Forelimb muscle (tissue), 1 donor: ENCODE measurements around the gene SLC51B. TPM values are rescaled to one million over a fixed set of nuclear protein-coding genes. Genes with fewer than 3 reads are reported as not detected.
A peak's percentile ranks its signal among the peaks of the same experiment; 100 is the strongest.
"Not testable (repeated sequence)": the region's sequence is repeated elsewhere in the genome, so short reads cannot be mapped to it uniquely, and the experiment has no call there.

Experiments used
- DNase-seq: peaks from one replicate; pipeline ENCODE4 v3.0.0-alpha.2; 2013; ENCODE audit warnings: low read depth
- polyA plus RNA-seq: library from polyadenylated mRNA; unstranded; fragments of 120-200 nt; gene quantifications from one replicate; pipeline ENCODE4 v1.2.1, GENCODE V29; 2013; ENCODE audit not compliant: insufficient read length

Gene SLC51B
- 1.3 TPM for polyA plus RNA-seq

- no peak for DNase-seq
These were observed at the start of gene SLC51B for GRCh38 chr15:65044724-65045481. SLC51B (plus strand) TSS chr15:65045387; CDS start chr15:65050005, 4,618 bp downstream.

- no peak for DNase-seq
These were observed 48.1 kb upstream of the SLC51B start for GRCh38 chr15:64997066-64997465.

DNA sequence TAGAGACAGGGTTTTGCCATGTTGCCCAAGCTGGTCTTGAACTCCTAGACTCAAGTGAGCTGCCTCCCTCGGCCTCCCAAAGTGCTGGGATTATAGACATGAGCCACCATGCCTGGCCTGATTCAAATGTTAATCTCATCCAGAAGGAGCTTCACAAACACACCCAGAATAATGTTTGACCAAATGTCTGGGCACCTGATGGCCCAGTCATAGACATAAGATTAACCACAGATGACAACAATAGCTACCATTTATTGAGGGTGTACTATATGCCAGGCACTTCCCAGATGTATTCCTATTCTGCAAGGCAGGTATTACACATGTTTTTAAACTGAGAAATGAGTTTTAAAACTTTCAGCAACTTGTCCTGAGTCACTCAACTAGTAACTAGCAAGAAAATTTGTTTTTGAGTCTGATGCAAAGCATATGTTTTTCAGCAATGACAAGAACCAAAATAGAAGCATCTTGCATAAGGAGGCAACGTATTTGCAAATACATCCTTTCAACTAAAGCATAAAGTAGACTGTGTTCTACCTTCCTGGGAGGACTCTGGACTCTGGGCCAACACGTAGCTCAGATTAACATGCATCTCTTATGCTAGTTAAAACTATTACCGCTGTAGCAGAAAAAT is 47.3 kb upstream of the SLC51B start:
- DNase-seq, result no peak

DNA sequence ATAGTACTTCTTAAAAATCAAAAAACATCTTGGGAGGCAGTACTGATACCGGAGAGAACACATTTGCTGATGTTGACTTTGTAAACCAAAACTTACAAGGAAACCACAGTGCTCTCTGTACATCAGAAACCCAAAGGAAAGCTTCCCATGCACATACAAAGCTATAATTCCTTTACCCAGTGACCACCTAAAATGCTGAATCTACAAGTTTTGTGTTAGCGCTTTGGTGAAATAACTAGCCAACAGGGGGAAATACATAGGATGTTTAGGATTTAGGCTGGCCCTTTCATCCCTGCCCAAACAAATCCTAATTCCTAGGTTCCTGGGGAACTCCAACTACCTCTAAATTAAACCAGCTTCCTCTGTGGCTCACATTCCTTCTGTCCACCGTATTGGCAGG is 40.2 kb upstream of the SLC51B start:
- DNase-seq, result no peak

DNA sequence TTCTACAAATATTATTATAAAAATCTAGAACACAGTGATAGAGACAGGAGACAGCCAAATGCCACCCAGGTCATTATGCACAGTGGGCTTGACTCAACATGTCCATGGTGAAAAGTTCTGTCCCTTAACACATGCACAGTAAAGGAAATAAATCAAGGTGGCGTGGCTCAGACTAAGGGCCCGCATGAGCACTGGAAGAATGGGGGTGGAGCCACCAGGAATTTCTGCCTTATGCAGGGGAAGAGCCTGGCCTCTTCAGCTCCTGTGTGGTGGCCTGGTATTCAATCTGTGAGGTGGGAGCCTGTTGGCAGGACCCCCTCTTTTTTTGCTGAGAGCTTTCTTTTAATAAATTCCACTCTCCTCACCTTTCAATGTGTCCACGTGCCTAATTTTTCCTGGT is 38.3 kb upstream of the SLC51B start:
- no peak for DNase-seq

DNA sequence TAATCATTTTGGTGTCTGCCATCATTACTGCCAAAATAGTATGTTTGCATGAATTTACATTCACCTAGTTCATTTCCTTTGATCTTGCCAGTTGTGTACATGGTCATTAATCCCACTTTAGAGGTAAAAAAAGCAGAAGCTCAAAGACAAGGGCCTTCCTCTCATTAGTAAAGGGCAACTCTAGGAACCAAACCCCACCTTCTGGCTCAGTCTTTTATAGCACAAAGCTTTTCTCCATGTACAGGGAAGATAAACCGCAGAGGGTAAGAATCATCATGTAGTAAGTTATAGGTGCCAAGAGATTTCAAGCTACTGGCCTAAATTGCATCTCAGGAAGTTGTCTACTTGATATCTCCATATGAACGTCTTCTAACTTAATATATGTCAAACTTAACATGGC is 36.2 kb upstream of the SLC51B start:
- DNase-seq, result no peak

DNA sequence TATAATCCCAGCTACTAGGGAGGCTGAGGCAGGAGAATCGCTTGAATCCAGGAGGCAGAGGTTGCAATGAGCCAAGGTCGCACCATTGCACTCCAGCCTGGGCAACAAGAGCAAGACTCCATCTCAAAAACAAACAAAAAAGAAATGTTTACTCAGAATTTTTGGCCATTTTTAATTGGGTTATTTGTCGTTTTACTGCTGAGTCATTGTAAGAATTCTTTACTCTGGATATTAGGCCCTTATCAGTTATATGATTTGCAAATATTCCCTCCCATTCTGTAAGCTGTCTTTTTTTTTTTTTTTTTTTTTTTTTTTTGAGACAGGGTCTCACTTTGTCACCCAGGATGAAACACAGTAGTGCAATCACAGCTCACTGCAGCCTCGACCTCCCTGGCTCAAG is 34.0 kb upstream of the SLC51B start:
- DNase-seq, result not testable (repeated sequence)

DNA sequence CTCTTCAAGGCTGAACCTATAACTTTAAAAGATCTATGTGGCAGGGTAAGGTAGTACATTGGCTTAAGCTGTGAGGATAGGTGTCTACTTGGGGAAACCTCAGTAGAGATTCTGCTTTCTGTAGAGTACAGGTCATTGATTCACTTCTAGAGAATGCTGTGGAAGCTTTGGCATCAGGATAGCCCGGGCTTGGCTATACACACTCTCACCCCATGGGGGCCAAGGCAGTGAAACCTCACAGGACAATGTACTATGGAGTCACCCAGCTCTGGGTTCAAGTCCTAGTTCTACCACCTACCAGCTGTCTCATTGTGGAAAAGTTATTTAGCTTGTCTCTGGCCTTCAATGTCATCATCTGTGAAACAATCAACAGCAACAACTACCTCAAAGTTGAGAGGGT is 24.8 kb upstream of the SLC51B start:
- DNase-seq, result no peak

DNA sequence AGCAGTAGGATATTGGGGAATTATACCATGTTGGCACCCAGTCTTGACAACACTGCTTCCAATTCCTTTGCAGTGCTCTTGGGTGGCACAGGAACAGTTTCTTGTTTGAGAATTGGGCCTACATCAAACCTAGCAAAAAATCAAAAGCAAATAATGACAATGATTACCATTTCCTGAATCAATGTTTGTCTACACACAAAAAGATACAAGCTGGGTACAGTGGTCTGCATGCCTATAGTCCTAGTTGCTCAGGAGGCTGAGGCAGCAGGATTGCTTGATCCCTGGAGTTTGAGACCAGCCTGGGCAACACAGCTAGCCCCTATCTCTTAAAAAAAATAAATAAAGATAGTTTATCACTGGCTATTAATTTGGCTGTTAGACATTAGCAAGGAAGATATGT is 23.7 kb upstream of the SLC51B start:
- DNase-seq, result no peak

DNA sequence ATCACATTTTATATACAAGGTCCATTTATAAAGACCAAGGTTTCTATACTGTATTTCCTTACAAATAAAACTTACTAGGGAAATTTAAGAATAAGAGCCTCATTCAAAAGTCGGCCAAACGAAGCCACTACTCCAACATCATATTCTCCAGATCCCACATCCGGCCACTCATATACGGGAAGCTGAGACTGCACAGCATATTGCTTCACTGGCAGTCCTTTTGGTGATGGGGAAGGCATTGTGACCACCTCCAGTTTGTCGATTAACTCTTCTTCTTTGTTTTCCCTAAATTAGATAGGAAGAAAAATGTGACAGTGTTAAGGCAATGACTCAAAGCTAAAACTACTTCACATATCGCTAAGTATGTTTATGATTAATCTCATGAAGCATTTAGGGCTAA is 18.4 kb upstream of the SLC51B start:
- DNase-seq, result no peak

GRCh38 chr15:65027593-65027992 is 17.6 kb upstream of the SLC51B start:
- DNase-seq, result no peak

DNA sequence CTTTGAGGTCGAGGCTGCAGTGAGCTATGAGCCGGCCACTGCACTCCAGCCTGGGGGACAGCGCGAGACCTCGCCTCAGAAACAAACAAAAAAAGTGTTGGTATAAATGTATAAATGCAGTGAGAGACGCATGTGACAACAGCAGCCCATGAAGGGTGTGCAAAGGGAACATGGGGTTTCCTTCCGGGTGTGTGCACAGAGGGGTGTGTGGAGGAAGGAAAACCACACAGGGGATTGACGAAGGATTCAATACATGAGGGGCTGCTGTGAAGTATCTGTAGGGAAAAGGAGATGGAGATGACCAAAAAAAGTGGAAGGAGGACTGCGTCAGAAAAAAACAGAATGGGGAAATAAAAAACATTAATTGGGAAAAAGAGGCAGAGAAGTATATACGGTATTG is 16.8 kb upstream of the SLC51B start:
- DNase-seq, result no peak

- peak; percentile 49 for DNase-seq
These were observed 16.1 kb upstream of the SLC51B start, which contains the start of gene MTFMT for GRCh38 chr15:65028921-65029735. MTFMT (minus strand) TSS chr15:65029639; CDS start chr15:65029613, 26 bp downstream.

DNA sequence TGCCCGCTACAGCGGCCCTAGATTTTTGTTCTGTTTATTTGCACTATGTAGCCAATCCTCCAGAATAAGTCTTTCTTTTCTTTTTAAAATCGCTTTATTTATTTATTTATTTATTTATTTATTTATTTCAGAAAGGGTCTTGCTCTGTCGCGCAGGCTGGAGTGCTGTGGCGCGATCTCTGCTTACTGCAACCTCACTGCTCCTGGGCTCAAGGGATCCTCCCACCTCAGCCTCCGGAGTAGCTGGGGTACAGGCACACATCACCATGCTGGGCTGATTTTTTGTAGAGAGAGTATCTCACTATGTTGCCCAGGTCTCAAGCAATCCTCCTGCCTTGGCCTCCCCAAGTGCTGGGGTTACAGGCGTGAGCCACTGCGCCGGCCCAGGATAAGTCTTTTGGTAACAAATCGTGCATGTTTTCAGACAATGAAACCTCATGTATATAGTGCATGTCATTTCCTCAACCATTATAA is 15.4 kb upstream of the SLC51B start:
- DNase-seq, result no peak

- DNase-seq, result no peak
These were observed 12.2 kb upstream of the SLC51B start for GRCh38 chr15:65032801-65033537.

DNA sequence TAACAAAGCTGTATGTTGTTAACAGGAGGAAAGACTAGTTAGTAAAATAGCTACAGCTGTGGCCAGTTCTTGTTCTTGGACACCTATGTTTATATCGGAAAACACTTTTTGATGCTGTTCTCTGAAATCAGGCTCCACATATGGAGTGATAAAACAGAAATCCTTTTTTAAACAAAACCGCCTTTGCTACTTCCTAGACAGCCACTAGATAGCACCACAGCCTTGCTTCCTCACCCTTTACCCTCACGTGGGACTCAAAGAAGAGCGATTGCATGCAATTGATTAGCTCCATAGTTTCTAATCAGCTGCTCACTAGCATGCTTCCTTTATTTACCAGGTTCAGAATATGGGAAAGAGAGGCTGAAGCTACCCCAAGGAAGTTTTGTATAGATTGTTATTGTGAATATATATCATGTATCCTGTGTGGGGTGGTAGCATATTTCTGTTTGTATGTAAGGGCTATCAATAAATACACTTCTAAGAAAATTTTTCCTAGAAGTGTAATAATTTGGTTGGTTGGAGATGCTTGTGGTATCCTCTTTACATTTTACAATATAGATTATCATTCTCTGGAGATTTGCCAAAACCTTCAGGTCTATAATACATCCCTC is 11.4 kb upstream of the SLC51B start:
- DNase-seq, result no peak

DNA sequence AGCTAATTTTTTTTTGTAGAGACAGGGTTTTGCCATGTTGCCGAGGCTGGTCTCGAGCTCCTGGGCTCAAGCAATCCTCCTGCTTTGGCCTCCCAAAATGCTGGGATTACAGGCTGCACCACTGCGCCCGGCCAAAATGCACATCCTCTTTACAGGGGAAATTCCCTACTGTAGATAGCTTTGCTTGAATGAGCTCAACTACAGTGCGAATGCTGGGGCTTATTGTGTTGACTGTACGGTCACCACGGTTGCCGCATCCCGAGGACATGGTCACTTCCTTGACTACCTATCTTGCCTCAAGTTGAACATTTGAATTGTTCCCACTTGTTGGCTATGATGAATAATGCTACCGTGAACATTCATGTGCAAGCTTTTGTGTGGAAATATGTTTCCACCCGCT is 10.5 kb upstream of the SLC51B start:
- no peak for DNase-seq

GRCh38 chr15:65037309-65037708 is 7.9 kb upstream of the SLC51B start:
- no peak for DNase-seq

DNA sequence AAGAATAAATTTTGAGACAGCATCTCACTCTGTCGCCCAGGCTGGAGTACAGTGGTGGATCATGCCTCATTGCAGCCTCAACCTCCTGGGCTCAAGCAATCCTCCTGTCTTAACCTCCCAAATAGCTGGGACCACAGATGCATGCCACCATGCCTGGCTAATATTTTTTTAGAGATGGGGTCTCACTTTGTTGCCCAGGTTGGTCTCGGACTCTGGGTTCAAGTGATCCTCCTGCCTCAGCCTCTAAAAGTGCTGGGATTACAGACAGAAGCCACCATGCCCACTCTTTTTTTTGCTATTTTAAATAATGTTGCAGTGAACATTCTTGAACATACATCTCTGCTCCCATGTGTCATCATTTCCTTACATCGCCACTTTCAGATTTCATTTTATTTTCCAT is 6.8 kb upstream of the SLC51B start:
- DNase-seq, result no peak

DNA sequence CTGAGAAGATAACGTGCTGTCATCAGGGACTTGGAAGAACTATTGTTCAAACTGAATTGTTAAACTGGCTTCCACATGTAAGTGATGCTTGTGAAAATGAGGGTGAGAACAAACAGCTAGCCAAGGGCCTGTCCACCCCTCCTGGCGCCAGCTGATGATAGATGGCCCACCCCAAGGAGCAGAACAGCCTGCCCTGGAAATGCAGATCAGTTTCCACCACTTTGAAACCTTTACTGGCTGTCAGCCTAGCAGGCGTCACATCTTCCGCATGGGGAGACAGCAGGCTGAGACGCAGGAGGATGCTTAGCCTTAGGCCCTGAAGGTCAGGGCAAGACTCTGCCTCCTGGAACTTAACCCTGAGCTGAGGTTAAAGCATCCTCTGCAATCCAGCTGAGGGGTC is 6.4 kb upstream of the SLC51B start:
- DNase-seq, result no peak

- no peak for DNase-seq
These were observed 4.7 kb upstream of the SLC51B start for GRCh38 chr15:65040461-65040860.
